GM18505 (cell line): ENCODE data around the gene NUP50.

ENCODE experiments used
- ATAC-seq: cut with Tn5 transposase; IDR thresholded peaks from one replicate; pipeline ENCODE4 v1.9.1; 2021; ENCODE audit not compliant: unreplicated experiment
- POLR2A ChIP-seq: IDR thresholded peaks from 4 replicates; pipeline ENCODE4 v1.6.1; 2011; ENCODE audit warnings: borderline replicate concordance; ENCODE audit not compliant: insufficient read depth, insufficient read length; ENCODE audit errors: extremely low read depth

Gene NUP50

GRCh38 chr22:45149671-45150070 lies 14.1 kb upstream of the NUP50 start:
- no peak for ATAC-seq
- TF ChIP-seq POLR2A, result no peak

- ATAC-seq, result no peak
Observed at GRCh38 chr22:45150139-45150538, 13.6 kb upstream of the NUP50 start.

GRCh38 chr22:45151503-45151902 lies 12.2 kb upstream of the NUP50 start:
- no peak for TF ChIP-seq POLR2A
- ATAC-seq, result no peak

More at GRCh38 chr22:45150139-45150538, 13.6 kb upstream of the NUP50 start:
- TF ChIP-seq POLR2A, result no peak

- no peak for ATAC-seq
- TF ChIP-seq POLR2A, result no peak
Observed at GRCh38 chr22:45154383-45154782, 9.3 kb upstream of the NUP50 start.

GRCh38 chr22:45155050-45155840 lies 8.5 kb upstream of the NUP50 start:
- no peak for ATAC-seq
- no peak for TF ChIP-seq POLR2A

- no peak for TF ChIP-seq POLR2A
- no peak for ATAC-seq
Observed at GRCh38 chr22:45157907-45158306, 5.8 kb upstream of the NUP50 start.

GRCh38 chr22:45159652-45160462 lies 3.9 kb upstream of the NUP50 start:
- TF ChIP-seq POLR2A, result no peak
- ATAC-seq, result no peak

GRCh38 chr22:45162531-45162930 lies 1.2 kb upstream of the NUP50 start:
- no peak for ATAC-seq
- no peak for TF ChIP-seq POLR2A

- ATAC-seq, result no peak
- no peak for TF ChIP-seq POLR2A
Observed at GRCh38 chr22:45163099-45163450, 650 bp upstream of the NUP50 start.

GRCh38 chr22:45164270-45165088 lies 754 bp downstream of the NUP50 start:
- ATAC-seq, result peak; percentile 28
- TF ChIP-seq POLR2A, result no peak

- ATAC-seq, result no peak
Observed at GRCh38 chr22:45166932-45167331, 3.2 kb downstream of the NUP50 start.

GRCh38 chr22:45169591-45170466 lies 6.1 kb downstream of the NUP50 start:
- ATAC-seq, result no peak
- no peak for TF ChIP-seq POLR2A

More at GRCh38 chr22:45166932-45167331, 3.2 kb downstream of the NUP50 start:
- no peak for TF ChIP-seq POLR2A

- TF ChIP-seq POLR2A, result no peak
- ATAC-seq, result no peak
Observed at GRCh38 chr22:45171830-45172229, 8.1 kb downstream of the NUP50 start.

- no peak for ATAC-seq
- TF ChIP-seq POLR2A, result no peak
Observed at GRCh38 chr22:45172881-45173585, 9.3 kb downstream of the NUP50 start.
